Effector CD4-positive, alpha-beta T cell (primary cell): ENCODE data around the gene KRTAP2-2.

Experiments
- DNase-seq: peaks from one replicate; pipeline ENCODE4 v3.0.0-alpha.2; 2020

Gene KRTAP2-2

GRCh38 chr17:41020336-41020735 is 34.7 kb downstream of the KRTAP2-2 start:
- DNase-seq: no peak

DNA sequence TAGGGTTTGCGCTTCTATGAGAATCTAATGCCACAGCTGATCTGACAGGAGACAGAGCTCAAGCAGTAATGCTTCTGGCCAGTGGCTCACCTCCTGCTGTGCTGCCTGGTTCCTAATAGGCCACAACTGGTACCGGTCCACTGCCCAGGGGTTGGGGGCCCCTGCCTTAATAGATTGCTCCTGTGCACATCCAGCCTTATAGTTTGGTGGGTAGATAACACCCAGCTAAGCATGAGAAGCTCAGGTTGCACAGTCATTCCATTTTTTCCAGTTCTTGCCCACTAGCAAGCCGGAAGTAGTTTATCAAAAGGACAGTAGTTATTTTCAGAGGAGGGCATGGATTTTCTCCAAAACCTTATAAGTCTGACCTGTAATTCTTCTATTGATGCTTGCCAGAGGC is 35.6 kb downstream of the KRTAP2-2 start:
- no peak for DNase-seq

- no peak for DNase-seq
Measured at GRCh38 chr17:41018541-41018940, 36.5 kb downstream of the KRTAP2-2 start.

GRCh38 chr17:41016578-41017215 is 38.3 kb downstream of the KRTAP2-2 start:
- DNase-seq: no peak

- DNase-seq: no peak
Measured at GRCh38 chr17:41015454-41015853, 39.6 kb downstream of the KRTAP2-2 start.

DNA sequence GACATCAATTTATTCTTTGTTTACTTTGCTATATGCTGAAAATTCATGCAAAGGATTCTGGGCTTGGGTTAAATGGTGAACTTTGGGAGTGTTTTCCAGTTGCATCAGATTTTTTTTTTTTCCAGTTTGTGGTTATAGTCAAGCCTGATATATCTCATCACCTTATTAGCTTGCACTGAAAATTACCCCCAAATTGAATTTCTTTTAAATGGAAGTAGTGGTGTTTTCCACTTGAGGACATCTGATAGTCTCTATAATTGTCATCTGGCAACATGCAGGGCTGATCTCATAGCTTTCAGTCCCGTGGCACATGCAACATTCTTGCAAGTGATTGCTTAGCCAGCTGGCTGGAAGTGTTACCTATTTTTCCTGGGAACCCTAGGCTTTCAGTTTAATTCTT is 41.4 kb downstream of the KRTAP2-2 start:
- DNase-seq: no peak

DNA sequence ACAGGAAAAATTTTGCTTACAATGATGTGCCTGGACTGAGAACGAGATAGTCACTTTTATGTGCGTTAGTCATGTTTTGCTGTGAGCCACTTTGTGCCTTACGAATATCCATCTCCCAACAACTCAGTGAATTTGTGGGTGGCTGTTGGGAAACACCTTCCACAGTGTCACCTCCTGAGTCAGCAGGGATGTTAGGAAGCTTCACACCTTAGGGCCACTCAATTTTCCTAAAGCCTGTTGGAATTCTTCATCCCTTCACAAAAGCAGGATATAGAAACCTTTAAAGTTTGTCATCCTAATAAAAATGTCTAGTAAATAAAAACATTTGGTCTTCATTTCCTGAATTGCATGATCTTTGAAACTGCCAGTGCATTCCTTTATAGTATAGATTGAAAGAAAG is 41.8 kb downstream of the KRTAP2-2 start:
- no peak for DNase-seq

DNA sequence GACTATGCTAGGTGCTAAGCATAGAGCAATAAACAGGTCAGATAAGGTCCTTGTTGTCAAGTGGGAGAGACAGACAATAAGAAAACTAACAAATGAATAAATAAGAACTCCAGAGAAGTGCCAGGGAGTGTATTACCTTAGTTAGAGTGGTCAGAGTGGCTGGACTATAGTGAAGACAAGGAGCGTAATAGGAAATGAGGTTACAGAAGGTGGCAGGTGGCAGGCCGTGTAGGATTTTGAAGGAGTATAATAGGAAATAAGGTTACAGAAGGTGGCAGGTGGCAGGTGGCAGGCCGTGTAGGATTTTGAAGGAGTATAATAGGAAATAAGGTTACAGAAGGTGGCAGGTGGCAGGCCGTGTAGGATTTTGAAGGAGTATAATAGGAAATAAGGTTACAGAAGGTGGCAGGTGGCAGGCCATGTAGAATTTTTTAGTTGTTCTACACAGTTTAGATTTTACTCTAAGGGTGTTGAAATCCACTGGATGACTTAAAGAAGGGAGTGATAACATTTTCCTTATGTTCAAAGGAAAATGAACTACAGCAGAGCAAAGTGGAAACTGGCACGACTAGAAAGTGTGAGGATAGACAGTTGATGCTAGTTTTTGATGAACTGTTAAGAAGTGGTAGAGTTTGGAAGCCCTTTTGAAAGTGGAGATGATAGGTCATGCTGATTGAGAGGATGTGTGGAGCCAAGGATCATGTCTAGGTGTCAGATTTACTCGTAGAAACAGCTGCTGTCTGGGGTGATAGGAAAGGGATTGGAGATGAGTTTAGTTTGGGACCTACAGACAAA is 42.5 kb downstream of the KRTAP2-2 start:
- no peak for DNase-seq

DNA sequence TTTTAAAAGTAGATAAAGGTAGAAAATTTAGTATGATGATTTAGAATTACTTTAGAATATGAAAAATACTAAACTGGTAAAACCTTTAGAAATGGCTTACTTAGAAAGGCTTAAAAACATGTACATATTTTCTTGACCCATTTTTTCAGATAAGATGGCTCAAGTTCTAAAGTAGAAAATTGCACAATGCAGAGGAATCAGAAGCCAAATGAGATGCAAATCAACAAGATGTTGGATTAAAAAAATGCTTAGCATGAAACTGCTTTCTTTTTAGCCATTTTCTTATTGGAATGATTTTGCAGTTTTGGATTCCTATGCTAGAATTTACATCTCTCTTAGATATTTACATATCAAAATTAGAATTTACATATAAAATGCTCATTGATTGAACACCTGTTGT is 44.6 kb downstream of the KRTAP2-2 start:
- no peak for DNase-seq

- no peak for DNase-seq
Measured at GRCh38 chr17:41009936-41010335, 45.1 kb downstream of the KRTAP2-2 start.

DNA sequence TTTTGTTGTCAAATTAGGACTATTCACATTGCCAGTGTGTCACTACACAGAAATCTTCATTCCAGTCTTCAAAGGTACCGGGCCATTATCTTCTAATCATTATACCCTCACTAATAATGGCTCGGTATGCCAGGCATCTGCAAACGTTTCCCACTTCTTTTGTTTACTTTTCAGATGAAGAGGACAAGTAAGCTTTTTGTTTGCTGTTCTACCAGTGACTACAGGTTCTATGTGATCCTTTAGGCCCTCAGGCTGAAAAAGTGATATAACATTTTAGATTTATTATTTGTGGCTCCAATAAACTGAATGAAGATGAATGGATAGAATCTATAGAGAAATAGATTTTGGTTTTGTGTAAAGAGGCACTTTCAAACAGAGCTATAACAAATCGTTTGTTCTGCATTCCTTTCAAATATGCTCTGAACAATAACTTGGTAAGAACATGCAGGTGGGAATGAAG is 45.7 kb downstream of the KRTAP2-2 start:
- DNase-seq: no peak

DNA sequence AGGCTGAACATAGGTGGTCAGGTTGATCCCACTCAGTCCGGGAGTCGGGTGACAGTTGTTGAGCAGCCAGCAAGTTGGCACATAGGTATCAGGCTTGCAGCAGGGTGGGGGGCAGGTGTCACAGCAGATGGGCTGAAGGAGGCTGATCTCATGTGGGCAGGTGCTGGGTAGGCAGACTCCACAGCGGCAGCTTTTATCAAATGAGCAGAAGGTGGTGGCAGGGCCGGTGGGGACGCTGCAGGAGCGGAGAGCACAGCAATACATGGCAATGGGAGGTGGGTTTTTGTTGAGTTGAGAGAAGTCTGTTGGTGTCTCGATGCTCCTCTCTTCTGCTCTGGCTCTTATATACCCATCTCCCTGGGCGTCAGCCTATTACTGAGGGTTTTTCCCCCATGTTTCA is 46.2 kb downstream of the KRTAP2-2 start, which contains the start of gene KRTAP3-1:
TSS of gene KRTAP3-1 (minus strand) at position 318 of the 400 bp plus-strand sequence. CDS start at position 264, 54 bp downstream.
- no peak for DNase-seq
